PFSK-1 (cell line): ENCODE data around the gene INSIG1.

ENCODE experiments used
- FOXP2 ChIP-seq: optimal IDR thresholded peaks from 2 replicates; pipeline ENCODE3; 2011; ENCODE audit warnings: borderline replicate concordance, control low read depth, inconsistent platforms; ENCODE audit not compliant: insufficient read depth; ENCODE audit errors: extremely low read length, extremely low read depth
- POLR2AphosphoS5 ChIP-seq: IDR thresholded peaks from 2 replicates; pipeline ENCODE4 v1.6.1; 2012; ENCODE audit warnings: low read depth, mild to moderate bottlenecking, control low read depth, low read length, moderate library complexity
- REST ChIP-seq, 2 experiments: IDR thresholded peaks; 2 replicates each; pipeline versions ENCODE4 v1.6.1 to v1.8.0; 2011 to 2012; ENCODE audit warnings: low read depth in 2 of 2, low read length in 2 of 2, control low read depth in 1 of 2, inconsistent platforms in 1 of 2, mild to moderate bottlenecking in 1 of 2, moderate library complexity in 1 of 2; ENCODE audit not compliant: insufficient read depth in 1 of 2
- SIN3A ChIP-seq: IDR thresholded peaks from 2 replicates; pipeline ENCODE4 v1.6.1; 2012; ENCODE audit warnings: mild to moderate bottlenecking, low read length, moderate library complexity, borderline replicate concordance; ENCODE audit not compliant: insufficient read depth
- TAF1 ChIP-seq: IDR thresholded peaks from 2 replicates; pipeline ENCODE4 v1.6.1; 2012; ENCODE audit warnings: low read length, control low read depth, borderline replicate concordance; ENCODE audit not compliant: insufficient read depth

- no peak for TF ChIP-seq TAF1
- no peak for TF ChIP-seq SIN3A
- TF ChIP-seq REST (IDR thresholded peaks at IDR 0.05; ENCODE audit: insufficient read depth in 1 of 2, low read depth in 2 of 2, low read length in 2 of 2): no peak
- TF ChIP-seq POLR2AphosphoS5: no peak
- no peak for TF ChIP-seq FOXP2
Measured at GRCh38 chr7:155289949-155290501, 7.7 kb upstream of the INSIG1 start.
